ENCODE results near the gene CABS1.

DNA sequence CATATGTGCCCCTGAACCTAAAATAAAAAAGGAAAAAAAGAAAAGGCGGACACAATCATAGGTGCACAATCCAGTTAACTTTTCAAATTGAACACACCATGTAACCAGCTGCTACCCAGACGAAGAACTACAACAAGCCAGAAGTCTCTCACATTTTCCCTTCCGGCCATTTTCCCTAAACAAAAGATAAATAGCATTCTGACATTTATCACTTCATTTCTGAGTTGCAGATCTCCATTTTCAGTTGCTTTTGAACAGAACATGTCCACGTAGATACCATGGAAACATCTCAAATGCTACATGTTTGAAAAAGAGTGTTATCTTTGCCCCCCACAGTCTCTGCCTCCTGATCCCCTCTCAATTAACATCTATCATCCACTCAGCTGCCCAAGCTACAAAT is 29.2 kb upstream of the CABS1 start:
- TF ChIP-seq EZH2 (IDR thresholded peaks at IDR 0.05; ENCODE audit: low read depth, low read length, severe bottlenecking) (no peak), HDAC2 (IDR thresholded peaks at IDR 0.05; ENCODE audit: borderline replicate concordance in 1 of 2, low read depth in 2 of 2, low read length in 2 of 2) (no peak), TCF12 (IDR thresholded peaks at IDR 0.05; ENCODE audit: low read depth, low read length) (no peak), EP300 (IDR thresholded peaks at IDR 0.05; ENCODE audit: borderline replicate concordance in 1 of 2, low read depth in 2 of 2, low read length in 2 of 2) (no peak), RAD21 (IDR thresholded peaks at IDR 0.05 in 1 of 2, conservative IDR thresholded peaks at IDR 0.05 in 1 of 2; ENCODE audit: low read depth in 2 of 2, low read length in 2 of 2) (no peak), SUZ12 (IDR thresholded peaks at IDR 0.05; ENCODE audit: low read length) (no peak), EGR1 (IDR thresholded peaks at IDR 0.05; ENCODE audit: borderline replicate concordance, low read depth, low read length) (no peak)
- TF ChIP-seq, protein P1, sequence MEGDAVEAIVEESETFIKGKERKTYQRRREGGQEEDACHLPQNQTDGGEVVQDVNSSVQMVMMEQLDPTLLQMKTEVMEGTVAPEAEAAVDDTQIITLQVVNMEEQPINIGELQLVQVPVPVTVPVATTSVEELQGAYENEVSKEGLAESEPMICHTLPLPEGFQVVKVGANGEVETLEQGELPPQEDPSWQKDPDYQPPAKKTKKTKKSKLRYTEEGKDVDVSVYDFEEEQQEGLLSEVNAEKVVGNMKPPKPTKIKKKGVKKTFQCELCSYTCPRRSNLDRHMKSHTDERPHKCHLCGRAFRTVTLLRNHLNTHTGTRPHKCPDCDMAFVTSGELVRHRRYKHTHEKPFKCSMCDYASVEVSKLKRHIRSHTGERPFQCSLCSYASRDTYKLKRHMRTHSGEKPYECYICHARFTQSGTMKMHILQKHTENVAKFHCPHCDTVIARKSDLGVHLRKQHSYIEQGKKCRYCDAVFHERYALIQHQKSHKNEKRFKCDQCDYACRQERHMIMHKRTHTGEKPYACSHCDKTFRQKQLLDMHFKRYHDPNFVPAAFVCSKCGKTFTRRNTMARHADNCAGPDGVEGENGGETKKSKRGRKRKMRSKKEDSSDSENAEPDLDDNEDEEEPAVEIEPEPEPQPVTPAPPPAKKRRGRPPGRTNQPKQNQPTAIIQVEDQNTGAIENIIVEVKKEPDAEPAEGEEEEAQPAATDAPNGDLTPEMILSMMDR (IDR thresholded peaks at IDR 0.05; ENCODE audit: control extremely low read depth in 1 of 3, insufficient read depth in 1 of 3, low read depth in 1 of 3, low read length in 3 of 3): no peak
- TF ChIP-seq, protein P2, sequence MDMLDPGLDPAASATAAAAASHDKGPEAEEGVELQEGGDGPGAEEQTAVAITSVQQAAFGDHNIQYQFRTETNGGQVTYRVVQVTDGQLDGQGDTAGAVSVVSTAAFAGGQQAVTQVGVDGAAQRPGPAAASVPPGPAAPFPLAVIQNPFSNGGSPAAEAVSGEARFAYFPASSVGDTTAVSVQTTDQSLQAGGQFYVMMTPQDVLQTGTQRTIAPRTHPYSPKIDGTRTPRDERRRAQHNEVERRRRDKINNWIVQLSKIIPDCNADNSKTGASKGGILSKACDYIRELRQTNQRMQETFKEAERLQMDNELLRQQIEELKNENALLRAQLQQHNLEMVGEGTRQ (IDR thresholded peaks at IDR 0.05; ENCODE audit: low read length): no peak
